ENCODE measurements around the gene MMP23B.

The MMP23B gene

DNA sequence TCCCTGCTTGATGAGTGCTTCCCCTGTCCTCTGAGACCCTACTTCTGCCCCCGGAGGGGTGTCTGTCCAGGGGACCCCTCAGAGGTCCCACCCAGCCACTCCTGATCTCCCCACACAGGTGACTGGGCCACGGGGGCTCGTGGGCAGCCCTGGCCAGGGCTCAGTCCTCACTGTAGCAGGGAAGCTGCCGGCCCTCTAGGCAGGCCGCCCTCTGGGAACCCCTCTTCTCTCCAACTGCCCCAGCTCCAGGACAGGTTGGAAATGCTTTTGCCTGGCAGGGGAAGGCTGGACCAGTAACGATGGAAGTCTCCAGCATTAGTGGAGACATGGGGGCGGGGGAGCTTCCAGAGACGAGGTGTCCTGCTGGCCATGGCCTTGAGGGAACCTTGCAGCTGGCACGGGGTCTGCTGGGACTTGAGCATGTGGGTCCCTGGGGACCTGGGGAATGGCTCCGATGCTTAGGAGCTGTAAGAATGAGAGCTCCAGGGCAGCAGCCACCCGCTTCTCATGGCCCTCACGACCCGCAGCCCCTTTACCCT lies 28.9 kb upstream of the MMP23B start:
- DNase-seq (ENCODE audit: low spot score): no peak

DNA sequence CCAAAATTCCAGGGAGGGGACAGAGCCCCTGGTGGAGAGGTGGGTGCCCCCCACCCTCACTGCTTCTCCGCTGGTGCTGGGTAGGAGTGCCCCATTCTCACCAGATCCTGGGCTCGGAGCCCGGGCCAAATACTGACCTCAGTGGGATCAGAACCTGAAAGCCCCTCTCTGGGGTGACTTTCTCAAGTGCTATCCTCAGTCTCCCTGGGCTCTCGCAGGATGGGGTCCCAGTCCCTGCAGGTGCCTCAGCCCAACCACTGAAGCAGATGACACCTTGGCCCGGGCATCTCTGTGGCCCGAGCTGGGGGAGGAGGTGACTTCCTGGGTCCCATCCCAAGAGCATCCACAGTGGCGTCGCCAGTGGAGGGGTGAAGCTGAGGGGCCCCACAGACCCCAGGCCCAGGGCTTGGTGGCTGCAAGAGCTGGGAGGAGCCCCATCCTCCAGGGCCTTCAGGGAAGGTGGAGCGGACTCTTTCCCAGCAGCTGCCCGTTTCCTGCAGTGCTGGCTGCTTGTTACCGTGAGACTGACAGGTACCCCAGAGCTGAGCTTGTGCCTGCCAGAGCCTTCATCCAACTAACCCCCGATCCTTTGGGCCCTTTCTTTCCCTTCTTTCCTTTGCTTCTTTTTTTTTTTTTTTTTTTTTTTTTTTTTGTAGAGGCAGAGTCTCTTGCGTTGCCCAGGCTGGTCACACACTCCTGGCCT lies 28.2 kb upstream of the MMP23B start:
- DNase-seq (ENCODE audit: low spot score): no peak

DNA sequence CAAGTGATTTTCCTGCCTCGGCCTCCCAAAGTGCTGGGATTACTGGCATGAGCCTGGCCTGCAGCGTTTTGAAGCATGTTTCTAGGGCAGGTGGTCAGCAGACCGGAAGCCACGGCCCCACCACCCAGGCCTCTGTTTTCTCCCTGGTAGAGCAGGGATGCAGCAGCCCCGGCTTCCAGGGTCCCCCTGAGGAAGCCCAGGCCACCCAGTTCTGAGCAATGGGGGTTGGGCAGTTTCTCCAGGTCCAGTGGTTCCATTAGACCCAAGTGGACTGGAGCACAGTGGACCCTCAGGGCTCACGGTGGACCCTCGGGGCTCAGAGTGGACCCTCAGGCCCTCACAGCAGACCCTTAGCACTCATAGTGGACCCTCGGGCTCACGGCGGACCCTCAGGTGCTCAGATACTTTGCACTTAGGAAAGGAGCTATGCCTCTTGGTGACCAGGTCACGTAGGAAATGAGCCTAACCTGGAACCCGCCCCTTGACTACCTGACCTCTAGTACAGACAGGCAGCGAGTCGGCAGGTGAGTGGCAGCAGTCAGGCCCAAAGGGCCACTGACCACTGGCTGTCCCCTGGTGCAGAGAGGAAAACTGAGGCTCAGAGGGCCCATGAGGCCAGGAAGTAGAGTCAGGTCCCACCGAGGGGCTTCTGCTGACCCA lies 27.5 kb upstream of the MMP23B start:
- DNase-seq (ENCODE audit: low spot score): no peak

DNA sequence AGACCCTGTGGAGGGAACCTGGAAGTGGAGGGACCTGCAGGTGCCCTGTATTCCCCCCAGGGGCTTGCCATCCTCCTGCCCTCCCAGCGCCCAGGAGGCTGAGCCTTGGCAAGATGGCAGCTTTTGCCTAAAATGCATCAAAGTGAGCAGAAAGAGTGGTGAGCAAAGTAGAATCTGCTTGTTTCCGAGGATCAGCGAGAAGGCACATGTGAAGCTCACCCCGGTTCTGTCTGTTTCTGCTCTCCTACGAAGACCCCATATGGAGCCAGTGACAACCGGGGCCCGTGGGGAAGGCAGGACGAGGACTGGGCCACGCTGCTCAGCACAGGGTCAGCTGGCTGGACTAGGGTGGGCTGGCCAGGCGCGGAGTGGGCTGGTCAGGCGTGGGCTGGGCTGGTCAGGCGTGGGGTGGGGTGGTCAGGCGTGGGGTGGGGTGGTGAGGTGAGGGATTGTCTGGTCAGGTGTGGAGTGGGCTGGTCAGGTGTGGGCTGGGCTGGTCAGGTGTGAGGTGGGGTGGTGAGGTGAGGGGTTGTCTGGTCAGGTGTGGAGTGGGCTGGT lies 26.9 kb upstream of the MMP23B start:
- no peak for DNase-seq (ENCODE audit: low spot score)

DNA sequence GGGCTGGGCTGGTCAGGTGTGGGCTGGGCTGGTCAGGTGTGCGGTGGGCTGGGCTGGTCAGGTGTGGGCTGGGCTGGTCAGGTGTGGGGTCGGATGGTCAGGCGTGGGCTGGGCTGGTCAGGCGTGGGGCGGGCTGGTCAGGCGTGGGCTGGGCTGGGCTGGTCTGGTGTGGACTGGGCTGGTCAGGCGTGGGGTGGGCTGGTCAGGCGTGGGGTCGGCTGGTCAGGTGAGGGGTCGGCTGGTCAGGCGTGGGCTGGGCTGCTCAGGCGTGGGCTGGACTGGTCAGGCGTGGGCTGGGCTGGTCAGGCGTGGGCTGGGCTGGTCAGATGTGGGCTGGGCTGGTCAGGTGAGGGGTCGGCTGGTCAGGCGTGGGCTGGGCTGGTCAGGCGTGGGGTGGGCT lies 26.2 kb upstream of the MMP23B start:
- DNase-seq (ENCODE audit: low spot score): no peak

DNA sequence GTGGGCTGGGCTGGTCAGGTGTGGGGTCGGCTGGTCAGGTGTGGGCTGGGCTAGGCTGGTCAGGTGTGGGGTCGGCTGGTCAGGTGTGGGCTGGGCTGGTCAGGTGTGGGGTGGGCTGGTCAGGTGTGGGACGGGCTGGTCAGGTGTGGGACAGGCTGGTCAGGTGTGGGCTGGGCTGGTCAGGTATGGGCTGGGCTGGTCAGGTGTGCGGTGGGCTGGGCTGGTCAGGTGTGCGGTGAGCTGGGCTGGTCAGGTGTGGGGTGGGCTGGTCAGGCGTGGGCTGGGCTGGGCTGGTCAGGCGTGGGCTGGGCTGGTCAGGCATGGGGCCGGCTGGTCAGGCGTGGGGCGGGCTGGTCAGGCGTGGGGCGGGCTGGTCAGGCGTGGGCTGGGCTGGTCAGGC lies 25.7 kb upstream of the MMP23B start:
- DNase-seq (ENCODE audit: low spot score): no peak

DNA sequence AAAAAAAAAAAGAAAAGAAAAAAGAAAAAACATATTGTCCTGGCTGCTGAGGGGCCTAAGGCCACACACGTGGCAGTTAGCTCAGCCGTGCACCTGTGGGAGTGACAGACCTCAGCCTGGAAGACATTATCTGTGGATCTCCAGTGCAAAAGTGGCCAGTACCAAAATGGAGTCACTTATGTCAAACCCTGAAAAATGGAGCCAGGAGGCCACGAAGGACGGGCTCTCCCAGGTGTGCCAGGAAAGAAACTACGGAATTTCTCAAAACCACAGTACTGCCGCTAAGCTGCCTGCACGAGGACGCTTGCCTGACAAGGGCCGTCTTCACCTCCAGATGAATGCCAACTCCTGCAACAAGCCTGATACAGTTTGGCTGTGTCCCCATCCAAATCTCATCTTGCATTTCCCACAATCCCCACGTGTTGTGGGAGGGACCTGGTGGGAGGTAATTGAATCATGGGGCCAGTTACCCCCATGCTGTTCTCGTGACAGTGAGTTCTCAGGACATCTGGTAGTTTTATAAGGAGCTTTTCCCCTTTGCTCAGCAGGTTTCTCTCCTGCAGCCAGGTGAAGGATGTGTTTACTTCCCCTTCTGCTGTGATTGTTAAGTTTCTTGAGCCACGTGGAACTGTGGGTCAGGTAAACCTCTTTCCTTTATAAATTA lies 22.0 kb upstream of the MMP23B start:
- no peak for DNase-seq (ENCODE audit: low spot score)

DNA sequence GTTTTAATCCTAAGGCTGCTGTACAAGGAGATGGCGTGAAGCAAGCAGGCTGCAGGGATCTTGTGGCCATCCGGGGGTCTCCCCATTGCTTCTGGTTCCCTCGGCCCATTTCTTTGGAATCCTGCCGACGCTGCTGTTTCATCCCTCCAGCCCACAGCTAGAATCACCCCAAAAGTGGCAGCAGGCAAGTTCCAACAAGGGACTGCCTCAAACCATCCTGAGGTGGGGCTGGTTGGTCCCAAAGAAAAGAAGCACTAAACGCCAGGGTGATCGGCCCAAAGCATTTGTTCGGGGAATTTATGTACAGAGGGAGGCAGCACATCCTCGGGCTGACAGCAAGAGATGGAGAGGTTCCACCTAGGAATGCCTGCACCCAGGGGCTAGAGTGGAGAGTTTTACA lies 21.2 kb upstream of the MMP23B start:
- no peak for DNase-seq (ENCODE audit: low spot score)

DNA sequence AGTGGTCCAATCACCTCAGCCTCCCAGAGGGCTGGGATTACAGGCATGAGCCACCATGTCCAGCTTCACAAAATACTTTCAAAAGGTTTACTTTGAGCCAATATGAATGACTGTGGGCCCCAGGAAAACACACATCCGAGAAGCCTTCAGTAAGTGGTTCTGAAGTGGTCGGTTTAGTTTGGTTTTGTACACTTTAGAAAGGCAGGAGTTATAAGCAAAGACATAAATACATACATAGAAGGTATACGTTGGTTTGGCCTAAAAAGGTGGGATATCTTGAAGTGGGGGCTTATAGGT lies 19.9 kb upstream of the MMP23B start:
- no peak for DNase-seq (ENCODE audit: low spot score)

DNA sequence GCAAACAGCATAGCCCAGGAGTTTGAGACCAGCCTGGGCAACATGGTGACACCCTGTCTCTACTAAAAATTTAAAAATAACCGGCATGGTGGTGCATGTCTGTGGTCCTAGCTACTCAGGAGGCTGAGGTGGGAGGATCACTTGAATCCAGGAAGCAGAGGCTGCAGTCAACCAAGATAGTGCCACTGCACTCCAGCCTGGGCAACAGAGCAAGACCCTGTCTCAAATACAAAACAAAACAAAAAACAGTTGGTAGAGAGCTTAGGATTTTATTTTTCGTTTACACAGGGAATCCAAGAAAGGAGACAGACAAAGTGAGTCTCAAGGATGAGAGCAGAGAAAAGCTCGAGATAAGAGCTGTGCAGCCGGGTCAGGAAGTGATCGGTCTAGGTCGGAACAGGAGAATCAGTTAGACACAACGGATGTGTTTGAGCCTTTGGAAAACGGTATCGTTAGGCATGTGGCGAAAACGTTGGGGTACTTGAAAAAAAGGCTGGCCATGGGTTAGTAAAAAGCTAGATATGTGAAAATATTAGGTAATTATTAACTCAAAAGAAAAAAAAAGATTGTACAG lies 18.4 kb upstream of the MMP23B start:
- DNase-seq (ENCODE audit: low spot score): no peak

DNA sequence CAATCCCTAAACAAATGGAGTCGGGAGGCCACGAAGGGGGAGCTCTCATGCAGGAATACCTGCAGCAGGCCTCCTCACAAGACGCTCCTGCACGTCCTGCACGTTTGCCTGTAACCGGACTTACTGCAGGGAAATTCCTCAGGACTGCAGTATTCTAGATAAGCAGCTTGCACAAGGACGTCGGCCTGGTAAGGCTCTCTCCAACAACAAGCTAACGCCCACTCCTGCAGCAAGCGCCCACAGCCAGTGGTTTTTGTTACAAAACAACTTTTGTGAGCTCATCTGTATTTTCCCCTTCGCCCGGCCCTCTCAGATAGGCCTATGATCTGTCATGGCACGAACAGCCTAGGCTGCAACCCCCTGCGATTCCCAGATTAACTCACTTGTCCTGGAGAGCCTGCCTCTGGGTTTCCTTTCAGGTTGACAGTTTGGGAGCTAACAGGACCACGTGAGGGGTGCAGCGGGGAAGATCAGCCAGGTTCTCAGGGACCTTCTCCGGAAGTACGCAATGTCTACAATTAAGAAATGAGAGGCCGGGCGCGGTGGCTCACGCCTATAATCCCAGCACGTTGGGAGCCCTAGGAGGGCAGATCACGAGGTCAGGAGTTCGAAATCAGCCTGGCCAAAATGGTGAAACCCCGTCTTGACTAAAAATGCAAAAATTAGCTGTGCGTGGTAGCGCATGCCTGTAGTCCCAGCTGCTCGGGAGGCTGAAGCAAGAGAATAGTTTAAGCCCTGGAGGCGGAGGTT lies 17.6 kb upstream of the MMP23B start:
- peak; percentile 43 for DNase-seq (ENCODE audit: low spot score)

DNA sequence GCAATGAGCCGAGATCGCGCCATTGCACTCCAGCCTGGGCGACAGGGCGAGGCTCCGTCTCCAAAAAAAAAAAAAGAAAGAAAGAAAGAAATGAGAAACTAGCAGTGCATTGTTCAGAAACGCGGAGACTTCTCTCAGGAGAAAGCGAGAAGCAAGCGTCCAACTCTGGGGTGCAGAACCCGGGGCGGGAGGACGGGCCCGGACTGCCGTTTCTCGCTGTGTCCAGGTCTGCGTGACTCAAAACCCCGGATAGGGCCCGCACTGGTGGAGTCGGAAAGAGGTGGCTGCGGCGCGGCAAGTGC lies 17.1 kb upstream of the MMP23B start:
- DNase-seq (ENCODE audit: low spot score): no peak

DNA sequence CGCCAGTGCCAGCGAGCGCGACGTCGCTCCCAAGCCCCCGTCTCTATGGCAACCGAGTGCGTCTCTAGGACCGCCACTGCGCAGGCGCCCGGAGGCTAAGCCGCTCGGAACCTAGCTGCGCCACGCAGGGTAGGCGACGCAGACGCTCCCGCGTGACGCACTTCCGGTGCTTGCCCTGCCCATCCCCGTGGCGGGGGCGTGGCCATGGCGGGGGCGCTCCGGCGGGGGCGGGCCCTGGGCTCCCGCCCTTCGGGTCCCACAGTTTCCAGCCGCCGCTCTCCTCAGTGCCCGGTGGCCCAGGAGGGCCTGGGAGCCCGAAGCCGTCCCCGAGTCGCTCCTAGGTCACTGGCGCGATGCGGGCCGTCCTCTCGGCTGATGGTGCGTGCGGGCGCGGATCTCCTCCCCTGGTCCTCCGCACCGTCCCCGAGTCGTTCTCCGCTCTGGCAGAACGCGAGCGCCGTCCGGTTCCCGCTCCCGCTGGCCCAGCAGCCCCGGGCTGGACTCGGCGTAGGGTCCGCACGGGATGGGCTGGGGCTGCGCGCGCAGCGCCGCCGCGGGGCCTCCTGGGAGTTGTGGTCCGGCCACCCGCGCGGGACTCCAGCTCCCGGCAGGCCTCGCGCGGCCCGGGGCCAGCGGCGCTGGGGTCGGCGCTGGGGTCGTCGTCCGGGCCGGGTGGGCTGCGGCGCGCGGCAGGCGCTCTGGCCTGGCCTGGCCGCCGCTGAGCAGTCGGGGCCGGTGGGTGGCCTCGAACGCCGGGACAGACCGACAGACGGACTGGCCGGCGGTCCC lies 16.5 kb upstream of the MMP23B start, which contains the start of gene MIB2:
TSS of gene MIB2 (plus strand) at position 245 of the 789 bp plus-strand sequence. CDS start 7,953 bp downstream, outside the sequence.
- peak; percentile 99 for DNase-seq (ENCODE audit: low spot score)

DNA sequence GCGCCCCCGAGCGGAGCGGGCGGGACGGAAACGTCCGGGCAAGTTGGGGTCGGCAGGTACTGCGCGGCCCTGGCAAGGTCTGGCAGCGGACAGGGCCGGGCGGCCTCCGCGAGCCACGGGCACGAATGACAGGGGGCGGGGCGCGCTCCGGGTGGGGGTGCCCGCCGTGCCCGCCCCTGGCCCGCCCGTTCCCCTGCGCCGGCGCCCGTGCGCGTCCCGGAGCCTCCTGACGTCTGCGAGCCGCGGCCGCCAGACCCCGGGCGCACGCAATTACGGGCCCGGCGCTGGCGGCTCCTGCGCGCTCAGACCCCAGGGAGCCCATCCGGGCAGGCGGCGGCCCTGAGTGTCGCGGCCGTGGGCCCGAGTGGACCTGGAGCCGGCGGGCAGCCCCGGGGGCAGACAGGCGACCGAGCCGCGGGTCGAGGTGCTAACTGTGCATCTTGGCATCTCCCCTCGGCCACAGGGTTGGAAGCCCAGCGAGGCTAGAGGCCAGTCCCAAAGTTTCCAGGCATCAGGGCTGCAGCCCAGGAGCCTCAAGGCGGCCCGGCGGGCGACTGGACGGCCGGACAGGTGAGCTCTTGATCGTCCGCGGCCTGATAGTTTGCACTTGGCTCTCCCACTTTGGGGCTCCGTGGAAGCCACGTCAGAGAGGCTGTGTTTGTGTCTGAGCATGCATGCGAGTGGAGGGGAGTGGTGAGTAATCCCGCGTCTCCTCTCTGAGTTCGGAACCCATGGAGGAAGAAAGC lies 15.8 kb upstream of the MMP23B start:
- no peak for DNase-seq (ENCODE audit: low spot score)

DNA sequence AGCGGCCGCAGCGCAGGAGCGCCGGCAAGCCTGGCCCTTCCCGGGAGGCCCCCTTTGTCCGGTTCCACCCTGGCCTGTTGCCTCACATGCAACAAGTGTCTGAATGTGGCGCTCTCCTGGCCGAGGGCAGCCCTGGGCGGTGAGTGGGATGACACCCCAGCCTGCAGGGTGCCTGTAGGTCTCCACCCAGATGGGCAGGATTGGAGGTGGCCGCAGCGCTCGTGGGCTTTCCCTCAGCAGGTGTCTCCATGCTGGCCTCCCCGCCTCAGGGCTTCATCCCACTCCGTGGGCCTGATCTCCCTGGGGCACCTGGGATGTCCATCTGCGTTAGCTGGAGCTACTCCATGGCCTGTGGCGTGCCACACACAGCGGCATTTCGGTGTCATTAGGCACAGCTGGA lies 15.1 kb upstream of the MMP23B start:
- DNase-seq (ENCODE audit: low spot score): no peak

DNA sequence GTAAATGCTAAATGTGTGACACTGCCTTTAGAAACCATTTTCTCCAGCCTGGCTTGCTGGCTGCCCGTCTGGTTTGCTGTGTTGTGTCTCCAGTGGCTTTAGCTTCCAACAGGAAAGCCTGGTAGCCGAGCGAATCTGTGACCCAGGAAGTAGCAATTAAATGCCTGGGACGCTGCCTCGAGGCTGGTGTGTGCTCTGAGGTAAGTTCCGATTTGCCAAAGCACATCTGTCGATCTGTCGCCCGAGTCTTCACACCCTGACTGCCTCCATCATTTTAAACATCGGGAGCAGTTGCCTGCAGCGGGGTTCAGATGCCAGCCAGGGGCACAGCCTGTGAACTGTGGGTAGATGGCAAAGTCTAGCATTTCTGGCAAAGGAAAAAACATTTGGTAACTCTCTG lies 14.5 kb upstream of the MMP23B start:
- no peak for DNase-seq (ENCODE audit: low spot score)

DNA sequence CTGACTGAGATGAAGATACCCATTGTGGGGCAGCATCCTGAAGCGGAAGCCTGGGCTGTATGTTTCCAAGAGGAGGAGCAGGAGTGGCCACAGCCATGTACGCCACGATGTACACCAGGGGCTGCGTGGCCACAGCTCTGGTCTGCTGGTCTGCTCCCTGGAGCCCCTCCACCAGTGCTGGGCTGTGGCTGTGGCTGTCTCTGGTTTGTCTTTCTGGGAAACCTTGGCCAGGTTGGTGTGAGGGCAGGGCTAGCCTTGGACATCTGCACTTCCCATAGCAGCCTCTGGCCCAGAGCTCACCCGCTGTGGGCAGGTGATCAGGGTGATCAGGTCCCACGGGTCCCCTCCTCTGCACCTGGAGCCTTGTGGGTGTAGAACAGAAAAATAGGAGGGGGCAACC lies 14.0 kb upstream of the MMP23B start:
- no peak for DNase-seq (ENCODE audit: low spot score)

DNA sequence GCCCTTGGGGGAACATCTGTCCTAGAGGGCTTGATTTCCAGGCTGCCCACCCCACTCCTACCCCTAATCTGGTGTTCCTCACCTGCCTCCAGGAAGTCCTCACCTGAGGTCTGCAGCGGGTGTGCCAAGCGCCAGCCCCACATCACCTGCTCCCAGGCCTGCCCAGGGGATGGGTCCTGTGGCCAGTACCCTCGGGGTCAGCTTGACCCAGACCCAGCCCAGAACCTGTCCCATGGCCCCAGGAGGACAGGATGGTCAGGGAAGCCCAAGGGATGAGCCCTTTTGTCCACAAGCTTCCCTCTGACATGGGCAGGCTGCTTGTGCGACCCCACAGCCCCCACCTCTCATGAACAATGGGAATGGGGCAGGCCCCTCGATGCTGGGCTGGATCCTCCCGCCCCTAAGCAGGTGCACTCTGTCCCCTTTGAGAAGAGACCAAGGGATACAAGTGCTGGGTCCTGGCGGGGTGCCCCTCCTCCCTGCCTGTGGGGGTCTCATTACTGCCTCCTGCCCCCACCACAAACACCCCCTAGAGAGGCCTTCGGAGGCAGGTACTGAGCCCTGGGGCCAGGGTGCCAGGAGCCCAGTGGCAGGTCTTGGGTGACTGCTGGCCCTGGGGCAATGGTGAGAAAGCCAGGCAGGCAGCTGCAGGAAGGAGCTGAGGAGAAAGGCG lies 13.4 kb upstream of the MMP23B start:
- DNase-seq (ENCODE audit: low spot score): no peak

DNA sequence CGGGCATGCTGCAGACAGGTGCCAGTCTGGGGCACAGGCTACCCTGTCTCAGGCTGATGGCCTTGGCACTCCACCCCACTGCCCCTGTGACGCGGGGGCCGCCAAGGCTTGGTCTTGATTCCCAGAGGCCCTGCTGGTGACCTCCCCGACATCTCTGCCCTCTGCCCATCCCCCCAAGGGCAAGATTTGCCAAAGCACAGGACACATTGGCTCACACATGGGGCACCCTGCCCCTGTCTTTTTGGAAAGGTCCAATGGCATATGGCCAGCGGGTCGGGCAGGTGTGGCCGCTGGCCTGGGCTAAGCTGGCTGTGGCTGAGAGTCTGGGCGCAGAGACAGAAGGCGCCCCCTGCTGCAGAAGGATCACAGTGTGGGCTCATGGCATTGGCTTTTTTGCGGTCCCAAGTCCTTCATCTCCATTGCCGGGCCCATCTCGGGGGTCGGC lies 12.0 kb upstream of the MMP23B start:
- no peak for DNase-seq (ENCODE audit: low spot score)
